ENCODE data around the gene LHPP.

LHPP gene

DNA sequence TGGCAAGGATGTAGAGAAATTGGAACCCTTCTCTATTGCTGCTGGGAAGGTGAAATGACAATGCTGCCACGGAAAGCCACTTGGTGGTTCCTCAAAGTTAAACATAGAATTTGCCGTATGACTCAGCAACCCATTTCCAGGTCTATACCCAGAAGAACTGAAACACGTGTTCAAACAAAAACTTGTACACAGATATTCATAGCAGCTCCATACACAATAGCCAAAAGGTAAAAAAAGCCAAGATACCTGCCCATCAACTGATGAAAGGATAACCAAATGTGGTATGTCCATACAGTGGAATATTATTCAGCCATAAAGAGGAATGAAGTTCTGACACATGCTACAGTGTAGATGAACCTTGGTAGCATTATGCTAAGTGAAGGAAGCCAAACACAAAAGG, 39.1 kb downstream of the LHPP start:
- no peak for DNase-seq

DNA sequence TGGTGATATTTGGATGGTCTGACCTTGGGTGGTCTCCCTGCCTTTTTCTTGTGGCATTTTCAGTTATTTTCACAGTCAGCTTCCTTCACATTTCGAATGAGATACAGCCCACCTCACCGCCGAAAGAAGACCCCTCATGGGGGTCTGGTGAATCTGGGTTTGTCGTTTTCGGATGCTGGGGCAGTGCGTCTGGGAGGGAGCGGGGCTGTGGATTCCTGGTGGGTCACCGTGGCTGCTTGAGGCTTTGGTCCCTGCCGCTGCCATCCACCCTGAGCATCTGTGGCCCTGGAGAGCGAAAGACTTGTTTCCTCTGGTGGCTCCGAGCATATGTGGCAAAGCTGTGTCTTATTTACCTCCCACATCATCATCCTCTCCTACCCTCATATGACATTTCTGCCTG, 43.1 kb downstream of the LHPP start:
- DNase-seq: no peak

DNA sequence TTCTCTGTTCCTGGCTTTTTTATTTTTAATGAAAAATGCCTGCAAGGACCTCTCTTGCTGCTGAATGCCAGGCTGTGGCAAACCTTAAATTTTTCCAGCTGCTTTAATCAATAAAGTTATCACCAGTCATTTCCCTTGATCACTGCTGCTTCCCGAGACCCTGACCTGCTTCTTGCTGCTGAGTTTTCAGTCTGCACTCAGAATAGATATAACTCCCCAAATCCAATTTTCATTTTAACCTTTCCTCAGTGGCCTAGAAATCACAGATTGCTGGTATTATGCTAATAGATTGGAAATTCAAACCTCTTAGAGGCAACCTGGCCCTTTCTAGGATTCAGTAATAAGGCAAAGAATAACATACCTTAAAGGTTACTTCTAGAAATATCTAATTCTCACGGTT, 43.7 kb downstream of the LHPP start:
- no peak for DNase-seq

DNA sequence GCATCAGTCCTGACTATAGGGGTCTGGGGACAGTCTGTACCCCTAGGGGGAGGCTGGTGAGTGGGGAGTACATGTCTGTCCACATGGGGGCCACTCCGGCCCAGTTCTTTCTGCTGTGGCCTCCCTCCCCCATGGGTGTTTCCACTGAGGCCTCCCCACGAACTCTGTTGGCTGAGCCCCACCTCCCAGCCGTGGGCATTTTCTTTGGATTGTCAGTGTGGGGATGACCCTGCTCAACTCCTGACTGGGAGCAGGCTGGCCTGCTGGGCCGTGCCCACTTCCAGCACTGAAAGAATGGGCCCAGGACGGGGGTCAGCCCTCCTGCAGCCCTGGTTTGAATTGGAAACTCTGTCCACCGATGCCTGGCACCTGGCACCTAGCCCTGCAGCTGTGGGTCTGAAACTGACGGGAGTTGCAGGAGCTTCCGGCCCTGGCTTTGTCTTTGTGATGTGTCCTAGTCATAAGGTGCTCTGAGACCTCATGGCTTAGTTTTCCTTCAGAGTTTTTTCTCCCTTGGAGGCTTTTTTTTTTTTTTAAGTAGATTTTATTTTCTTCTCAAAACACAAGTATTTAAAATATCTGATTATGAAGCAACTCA, 46.5 kb downstream of the LHPP start:
- DNase-seq: no peak

DNA sequence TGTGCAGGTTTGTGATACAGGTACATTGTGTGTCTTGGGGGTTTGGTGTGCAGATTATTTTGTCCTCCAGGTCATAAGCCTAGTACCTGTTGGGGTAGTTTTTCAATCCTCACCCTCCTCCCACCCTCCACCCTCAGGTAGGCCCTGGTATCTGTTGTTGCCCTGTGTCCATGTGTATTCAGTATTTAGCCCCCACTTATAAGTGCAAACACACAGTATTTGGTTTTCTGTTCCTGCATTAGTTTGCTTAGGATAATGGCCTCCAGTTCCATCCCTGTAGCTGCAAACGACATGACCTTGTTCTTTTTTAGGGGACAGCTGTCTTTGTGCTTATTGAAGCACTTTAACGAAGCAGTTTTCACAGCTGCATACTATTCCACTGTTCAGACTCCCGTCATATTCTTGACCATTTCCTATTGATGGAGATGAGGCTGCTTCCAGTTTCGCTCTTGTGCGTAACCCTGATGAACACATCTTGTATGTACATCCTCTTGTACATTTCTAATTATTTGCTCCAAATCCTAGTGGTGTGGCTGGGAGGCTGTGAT, 47.4 kb downstream of the LHPP start:
- no peak for DNase-seq

DNA sequence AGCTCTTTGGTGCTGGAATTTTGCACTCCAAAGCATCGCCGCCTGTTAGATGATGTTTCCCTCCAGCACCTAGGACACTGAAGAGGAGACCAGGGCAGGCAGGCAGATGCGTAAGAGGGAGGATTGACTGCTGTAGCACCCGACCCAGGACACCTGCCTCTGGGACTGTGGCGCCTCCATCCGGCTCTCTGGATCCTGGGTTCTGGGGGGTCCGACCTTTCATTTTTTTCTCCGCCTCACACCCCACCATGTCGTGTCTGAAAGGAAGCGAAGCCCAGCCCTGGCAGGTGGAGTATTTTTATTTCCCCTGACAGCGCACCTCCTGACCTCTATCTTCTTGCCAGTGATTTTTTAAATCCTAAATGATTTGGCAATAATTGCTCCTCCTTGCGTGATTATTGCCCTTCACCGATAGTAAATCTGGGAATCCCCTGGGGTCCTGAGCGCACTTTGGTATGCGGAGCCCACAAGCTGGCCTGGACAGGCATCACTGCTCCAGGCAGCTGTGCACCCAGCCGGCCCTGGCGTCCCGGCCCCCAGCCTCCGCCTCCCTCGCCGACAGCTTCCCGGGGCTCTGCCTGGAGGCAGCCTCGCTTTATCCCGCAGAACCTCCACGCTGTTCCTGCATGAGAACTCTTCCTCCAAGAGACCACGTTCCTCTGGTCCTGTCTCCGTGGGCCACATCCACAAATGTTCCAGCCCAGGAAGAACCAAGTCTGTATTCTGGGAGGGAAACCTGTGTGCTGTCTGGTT, 48.4 kb downstream of the LHPP start:
- no peak for DNase-seq

DNA sequence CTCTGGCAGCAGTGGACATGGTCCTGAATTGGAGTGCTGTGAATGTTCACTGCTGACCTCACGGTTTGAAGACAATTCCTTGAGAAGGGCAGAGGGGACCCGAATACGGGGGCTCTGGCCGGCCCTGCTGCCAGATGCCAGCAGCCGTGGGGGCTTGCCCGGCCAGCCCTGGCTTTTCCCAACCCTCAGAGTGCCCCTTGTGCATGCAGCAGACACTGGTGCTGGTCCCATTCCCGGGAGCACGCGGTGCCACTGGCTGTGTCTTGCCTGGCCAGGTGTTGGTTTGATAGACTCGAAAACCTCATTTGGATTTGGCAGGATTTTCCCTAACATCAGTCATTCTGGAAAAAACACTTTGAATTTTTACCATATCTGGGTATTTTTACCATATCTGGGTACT, 49.1 kb downstream of the LHPP start:
- DNase-seq: no peak

DNA sequence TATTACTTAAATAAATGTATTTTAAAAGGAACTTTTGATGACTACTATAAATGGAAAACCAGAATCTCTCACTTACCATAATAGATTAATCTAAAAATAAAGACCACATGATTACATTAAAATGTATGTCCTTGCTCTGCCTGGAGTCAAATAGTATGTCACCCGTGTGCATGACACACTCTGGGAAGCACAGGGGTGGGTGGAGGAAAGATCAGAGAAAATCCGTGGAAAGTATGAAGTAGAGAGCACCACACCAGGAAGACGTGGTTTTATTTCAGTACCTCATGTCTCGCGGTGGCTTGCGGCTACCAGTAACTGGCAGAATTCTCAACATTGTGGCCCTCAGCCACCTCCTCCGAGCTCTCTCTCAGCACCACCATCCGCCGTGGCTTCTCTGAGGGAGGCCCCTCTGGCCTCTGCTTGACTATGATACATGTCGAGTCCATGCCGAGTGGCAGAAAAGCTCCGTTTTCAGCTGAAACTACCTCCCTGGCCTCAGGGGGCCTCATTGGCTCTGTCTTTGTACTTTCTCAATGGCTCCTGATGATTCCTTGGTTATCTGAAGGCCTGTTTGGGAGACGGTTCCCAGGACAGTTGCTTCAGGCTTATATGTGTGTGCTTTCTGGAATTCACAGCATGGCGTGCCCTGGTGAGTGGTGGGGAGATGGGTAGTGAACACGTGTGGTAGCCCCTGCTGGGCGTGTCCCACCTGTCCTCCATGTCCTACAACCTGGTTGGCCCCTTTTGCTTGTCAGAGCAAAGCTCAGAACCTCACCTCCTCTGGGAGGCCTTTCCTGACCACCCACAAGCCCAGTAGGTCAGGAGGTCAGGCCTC, 49.8 kb downstream of the LHPP start:
- no peak for DNase-seq

DNA sequence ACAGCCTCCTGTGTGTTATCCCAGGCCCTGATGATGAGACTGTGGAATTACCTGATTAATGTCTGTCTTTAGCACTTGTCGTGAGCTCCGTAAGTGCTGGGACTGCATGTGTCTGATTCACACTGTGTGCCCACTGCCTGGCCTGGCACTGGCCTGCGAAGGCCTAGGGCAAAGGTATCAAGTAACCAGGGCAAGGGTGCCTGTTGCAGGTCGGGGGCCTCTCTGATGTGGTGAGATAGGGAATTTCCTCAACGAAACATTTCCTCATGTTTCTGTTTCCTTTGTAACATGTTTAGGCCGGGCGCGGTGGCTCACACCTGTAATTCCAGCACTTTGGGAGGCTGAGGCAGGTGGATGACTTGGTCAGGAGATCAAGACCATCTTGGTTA, 50.4 kb downstream of the LHPP start:
- DNase-seq: no peak

DNA sequence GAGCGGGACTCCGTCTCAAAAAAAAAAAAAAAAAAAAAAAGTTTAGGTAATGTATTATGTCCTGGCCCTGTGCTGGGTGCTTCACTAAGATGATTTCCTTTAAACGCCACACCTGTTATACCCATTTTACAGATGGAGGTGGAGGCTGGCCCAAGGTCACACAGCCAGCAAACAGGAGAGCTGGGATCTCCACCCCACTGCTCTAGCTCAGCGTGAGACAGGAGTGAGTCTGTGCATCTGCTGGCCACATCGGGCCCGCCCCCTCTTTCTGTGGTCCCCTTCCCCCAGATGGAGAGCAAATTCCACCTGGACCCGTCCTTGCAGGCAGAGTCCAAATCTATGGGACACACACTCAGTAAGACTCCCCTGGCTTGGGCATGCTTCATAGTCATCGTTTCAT, 51.0 kb downstream of the LHPP start:
- no peak for DNase-seq

DNA sequence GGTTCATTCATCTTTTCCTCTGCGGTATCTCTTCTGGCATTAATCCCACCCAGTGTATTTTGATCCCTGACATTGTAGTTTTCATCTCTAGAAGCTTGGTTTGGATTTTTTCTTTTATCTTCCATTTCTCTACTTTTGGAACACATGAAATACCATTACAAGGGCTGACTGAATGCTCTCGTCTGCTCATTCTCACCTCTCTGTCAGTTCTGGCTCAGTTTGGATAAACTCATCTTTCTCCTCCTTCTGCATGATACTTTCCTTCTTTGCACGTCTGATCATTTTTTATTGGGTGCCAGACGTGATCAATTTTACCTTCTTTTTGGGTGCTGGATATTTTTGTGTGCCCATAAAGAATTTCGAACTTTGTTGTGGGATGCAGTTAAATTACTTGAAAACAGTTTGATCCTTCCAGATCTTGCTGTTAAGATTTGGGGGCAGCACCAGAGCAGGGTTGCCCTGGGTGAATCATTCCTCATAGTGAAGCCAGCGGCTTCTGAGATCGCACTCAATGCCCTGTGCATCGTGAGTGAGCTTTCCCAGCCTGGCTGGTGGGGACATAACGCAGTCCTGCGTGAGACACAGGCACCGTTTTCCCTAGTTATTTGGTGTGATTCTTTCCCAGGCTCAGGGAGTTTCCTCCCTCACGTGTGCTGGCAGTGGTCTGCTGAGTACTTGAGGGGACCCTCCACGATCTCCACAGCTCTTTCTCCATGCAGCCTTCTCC, 53.8 kb downstream of the LHPP start:
- DNase-seq: no peak

DNA sequence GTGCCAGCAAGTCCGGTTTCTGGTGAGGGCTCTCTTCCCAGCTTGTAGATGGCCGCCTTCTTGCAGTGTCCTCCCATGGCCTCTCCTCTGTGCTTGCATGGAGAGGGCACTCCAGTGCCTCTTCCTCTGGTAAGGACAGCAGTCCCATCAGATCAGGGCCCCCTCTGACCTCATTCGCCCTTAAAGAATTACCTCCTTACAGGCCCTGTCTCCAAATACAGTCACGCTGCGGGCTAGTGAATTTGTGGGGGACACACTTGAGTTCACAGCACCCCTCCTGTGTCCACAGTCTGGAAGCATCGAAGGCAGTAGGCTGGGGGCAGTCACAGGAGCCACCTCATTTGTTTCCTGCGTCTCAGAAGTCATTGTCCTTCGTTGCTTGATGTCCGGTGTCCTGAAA, 54.6 kb downstream of the LHPP start:
- no peak for DNase-seq

DNA sequence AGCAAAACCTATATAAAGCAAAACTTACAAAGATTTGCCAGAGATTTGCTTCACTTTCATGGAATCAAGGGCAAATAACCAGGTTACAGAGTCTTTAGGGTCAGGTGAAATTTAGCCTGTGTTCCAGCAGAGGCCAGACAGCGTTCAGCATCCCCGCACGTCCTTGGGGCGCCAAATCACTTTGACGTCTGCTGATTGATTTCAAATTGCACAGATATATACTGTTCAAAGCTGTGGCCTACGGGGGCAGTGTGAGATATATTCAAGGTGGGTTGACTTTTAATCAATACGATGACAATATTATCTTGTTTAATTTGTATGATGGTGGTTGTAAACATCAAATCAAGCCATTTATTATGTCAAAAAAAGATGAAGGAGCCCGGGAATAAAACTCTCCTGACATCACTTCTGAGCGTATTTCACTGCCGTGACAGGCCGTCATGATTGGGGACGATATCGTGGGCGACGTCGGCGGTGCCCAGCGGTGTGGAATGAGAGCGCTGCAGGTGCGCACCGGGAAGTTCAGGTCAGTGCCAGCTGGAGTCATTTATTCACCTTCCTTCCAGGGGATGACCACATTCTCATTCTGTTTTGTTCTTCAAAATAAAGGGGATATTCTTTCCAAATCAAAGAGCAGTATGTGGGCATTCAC, 55.2 kb downstream of the LHPP start:
- DNase-seq: no peak

DNA sequence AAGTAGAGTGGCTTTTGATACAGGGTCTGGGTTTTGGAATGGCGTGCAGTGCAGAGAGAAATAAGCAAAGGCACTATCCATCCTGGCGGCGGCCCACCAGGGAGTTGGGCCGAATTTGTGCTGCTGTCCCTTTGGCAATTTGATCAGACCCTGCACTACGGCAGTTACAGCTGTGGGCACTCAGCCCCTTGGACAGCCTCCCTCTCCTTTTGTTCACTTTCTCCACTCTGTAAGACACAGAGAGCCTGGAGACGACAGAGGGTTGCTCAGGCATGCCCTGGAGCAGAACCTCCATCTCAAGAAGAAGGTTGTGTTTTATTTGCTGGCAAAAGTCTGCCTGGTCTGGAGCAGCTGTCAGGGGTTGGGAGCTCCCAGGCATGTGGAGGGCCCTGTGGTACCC, 55.8 kb downstream of the LHPP start:
- no peak for DNase-seq

DNA sequence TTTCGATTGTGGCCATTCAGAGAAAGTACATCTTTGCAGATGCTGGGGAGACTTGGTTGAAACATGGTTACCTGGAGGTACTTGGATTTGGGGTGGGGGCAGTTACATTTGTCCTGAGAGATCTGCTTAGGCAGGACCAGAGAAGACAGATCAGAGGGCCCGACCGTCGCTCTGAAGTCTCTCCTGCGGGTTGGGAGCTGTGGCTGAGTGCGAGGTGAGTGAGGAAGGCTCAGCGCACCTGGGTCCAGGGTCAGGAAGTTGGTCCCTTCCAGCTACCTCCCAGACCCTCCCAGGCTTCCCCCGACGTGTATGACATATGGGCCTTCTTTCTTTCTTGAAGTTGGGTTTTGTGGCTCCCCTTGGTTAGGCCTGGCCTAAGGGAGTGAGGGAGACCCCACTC, 56.3 kb downstream of the LHPP start:
- DNase-seq: no peak

DNA sequence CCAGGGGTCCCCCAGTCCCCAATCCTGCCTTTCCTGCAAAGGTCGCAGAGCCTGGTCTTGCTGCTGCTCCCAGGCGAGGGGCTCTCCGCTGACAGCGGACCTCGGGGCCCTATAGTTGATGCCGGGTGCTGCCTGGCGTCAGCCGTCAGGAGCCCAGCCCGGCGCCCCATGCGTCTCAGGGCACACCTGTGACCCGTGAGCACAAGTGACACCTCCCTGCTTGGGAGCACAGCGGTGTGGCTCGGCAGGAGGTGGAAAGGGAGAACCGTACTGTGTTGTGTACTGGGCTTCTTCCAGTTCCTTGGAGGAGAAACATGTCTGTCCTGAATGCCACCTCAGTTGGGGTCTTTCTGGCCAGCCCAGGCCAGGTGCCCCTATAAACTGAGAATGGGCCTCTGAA, 56.7 kb downstream of the LHPP start:
- DNase-seq: no peak

DNA sequence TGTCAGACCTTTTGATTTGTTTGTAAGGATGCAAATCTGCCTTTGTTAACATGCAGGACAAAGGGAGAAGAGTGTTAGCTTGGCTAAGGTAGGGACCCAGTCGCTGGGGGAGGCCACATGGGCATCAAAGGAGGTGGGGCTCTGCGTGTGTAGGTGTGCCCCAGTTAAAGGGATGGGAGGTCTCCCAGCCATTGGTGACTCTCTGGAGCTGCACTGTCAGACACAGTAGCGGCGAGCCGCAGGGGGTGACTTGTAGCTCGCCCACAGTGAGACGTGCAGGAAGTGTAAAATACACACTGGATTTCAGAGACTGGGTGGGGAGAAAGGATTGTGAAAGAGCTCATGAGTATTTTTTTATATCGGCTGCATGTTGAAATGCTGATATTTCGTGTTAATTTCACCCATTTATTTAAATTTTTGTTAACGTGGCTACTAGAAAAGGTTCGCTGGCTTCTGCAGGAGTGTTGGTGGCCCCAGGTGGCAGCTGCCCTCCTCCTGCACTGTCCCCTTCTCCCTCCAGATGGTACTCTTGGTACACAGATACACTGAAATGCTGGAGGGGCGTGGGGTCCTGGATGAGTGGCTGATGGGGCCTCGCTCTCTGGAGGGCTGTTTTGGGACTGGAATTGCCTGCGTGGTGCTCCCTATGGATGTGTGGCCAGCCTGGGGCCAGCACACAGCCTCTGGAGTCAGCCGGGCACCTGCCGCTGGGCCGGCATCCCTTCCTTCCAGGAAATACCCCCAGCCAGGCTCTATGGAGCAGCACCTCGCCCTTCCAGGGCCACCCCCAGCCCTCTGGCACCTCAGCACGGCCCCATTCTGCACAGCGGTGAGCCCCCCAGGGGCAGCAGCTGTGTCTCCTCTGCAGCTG, 59.2 kb downstream of the LHPP start:
- no peak for DNase-seq

DNA sequence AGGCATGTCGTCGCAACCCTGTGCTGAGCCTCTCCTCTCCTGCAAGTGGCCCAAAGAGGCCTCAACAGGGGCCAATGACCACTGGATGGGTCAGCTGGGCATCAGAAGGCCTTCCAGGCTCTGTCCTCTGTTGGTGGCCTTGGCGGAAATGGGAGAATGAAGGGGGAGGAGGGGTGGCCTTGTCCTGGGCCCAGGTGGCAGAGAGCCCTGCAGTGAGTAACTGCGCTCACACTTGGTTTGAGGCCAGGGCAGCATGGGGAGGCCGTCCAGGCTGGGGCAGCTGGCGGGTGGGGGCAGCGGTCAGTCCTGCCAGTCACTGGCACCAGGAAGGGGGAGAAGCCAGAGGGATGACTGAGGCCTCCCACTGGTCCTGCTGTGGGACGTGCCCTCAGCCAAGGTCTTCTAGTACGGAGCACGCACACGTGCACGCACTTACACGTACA, 59.8 kb downstream of the LHPP start:
- DNase-seq: no peak

DNA sequence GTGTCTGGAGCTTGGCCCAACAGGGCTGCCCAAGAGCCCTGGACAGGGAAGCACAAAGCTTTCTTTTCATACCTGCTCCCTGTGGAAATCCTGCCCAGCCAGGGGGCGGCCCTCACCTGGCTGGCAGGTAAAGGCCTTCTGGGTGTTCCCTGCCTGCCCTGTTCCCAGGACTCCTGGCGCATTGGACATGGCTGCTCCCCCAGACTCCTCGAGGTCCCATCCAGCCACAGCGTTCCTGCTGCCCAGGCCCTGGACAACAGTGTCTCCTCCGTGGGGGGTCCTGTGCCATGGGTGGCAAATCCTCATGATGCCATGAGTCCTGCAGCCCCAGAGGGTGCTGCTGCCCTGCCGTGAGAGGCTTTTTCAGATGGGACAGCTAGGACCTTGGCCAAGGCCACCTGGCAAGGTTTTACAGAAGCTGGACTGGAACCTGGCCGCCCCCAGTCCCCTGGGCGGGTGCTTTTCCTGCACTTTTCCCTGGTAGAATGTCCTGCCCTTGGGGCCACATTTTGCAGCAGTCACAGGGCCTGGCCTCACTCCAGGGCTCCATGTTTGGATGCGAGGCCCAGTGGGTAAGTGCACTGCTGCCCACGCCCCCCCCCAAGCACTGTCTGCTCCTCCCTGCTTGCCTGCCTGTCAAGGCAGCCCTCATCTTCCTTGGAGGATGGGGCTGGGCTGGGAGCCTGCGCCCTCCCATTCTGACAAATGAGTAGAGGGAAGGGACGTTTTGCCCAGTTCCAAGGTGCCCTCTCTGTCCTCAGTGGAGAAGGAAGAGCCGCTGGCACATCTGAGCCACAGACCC, 60.7 kb downstream of the LHPP start:
- no peak for DNase-seq

Data from NCI-H1092 treated with DMSO at 0.1 percent for 48 hours (cell line).